Stimulated activated naive CD8-positive, alpha-beta T cell treated with anti-CD3 and anti-CD28 coated beads, Interleukin-15, Interleukin-2, amounts not matched to agents 100 U/mL and 50 U/mL, for 24 hours (primary cell): ENCODE measurements around the gene SELENOT.
A peak's percentile ranks its signal among the peaks of the same experiment; 100 is the strongest.
"Not testable (repeated sequence)": the region's sequence is repeated elsewhere in the genome, so short reads cannot be mapped to it uniquely, and the experiment has no call there.

Experiments used
- ATAC-seq: fragments of 150-1000 bp; cut with Tn5 transposase; one replicate; pipeline ENCODE4 v1.10.0; 2021
- DNase-seq: peaks from one replicate; pipeline ENCODE4 v3.0.0; 2021

The SELENOT gene, protein sequence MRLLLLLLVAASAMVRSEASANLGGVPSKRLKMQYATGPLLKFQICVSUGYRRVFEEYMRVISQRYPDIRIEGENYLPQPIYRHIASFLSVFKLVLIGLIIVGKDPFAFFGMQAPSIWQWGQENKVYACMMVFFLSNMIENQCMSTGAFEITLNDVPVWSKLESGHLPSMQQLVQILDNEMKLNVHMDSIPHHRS

DNA sequence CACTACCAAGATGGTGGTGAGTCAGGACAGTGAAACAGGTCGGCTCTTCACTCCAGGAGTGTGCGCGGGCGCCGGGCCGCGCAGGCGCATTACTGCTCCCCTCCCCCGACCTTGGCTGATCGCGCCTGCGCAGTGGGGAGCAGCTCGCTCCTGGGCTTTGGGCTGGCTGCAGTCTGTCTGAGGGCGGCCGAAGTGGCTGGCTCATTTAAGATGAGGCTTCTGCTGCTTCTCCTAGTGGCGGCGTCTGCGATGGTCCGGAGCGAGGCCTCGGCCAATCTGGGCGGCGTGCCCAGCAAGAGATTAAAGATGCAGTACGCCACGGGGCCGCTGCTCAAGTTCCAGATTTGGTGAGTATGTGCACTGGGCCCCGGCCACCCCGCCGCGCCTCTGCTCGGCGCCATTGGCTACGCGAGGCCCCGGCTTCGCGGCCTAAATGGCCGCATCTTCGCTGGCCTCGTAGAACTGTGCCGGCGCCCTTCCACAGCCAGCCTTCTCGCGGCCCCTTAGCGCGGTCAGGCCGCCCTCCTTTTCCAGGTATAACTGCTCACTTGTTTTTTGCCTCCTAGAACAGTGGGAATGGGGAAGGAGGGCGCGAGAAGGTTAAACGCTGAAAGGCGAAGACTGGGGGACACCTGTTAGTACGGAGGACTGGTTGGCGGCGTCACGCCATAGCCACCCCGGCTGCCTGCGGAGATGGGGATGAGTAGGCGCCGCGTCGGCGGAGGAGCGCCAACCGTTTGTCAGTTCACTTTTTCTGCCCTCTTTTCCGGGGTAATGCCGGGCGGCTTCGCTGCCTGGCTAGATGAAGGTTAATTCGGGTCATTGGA, at the start of gene SELENOT:
Gene SELENOT (plus strand): TSS at position 169 of the 827 bp plus-strand sequence. CDS start 42 bp downstream, at position 211.
- peak; percentile 95 for DNase-seq
- peak; percentile 89 for ATAC-seq

GRCh38 chr3:150555859-150556436, 47.2 kb upstream of the SELENOT start:
- peak; percentile 36 for ATAC-seq
- no peak for DNase-seq

GRCh38 chr3:150556792-150557191, 46.3 kb upstream of the SELENOT start:
- ATAC-seq = no peak

GRCh38 chr3:150557725-150558124, 45.4 kb upstream of the SELENOT start:
- DNase-seq (no peak), ATAC-seq (no peak)

More at GRCh38 chr3:150556792-150557191, 46.3 kb upstream of the SELENOT start:
- DNase-seq = no peak

DNA sequence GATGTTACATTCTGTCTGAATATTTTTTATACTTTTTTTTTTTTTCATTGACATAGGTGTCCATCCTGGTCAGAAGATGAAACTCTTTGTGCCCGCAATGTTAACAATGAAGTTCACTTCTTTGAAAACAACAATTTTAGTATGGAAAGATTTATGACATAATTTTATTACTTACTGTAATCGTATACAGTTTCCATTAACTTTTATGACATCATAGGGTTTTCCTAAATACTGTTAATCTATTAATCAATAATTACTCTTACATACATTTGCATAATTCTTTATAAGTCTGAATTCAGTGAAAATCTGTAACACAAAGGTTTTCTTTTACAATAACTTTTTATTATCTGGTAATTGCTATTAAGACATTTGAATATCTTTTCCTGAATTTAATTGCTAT, 38.9 kb upstream of the SELENOT start:
- ATAC-seq (no peak), DNase-seq (no peak)

- ATAC-seq (no peak), DNase-seq (no peak)
These were observed 35.8 kb upstream of the SELENOT start for GRCh38 chr3:150567328-150567727.

GRCh38 chr3:150577855-150578254, 25.3 kb upstream of the SELENOT start:
- DNase-seq (no peak), ATAC-seq (no peak)

- ATAC-seq (no peak), DNase-seq (no peak)
These were observed 21.9 kb upstream of the SELENOT start for GRCh38 chr3:150581174-150581573.

DNA sequence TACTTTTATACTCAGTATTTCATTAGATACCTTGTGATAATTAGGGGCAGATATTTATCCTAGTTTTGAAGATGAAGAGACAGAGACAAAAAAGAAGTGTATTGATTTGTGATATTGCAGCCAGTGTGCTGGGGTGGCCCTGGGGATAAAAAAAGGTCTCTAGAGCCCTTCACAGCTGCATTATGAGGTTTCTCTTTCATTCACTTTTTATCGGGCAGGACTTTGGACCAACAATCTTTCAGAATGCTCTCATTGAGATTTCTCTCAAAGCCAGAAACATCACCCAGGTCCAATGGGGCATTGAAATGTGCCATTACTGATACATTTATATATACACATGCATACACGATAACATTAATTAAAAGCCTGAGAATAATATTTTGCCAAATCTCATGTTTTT, 20.5 kb upstream of the SELENOT start:
- no peak for ATAC-seq
- no peak for DNase-seq

GRCh38 chr3:150583028-150583427, 20.1 kb upstream of the SELENOT start:
- ATAC-seq (no peak), DNase-seq (no peak)

DNA sequence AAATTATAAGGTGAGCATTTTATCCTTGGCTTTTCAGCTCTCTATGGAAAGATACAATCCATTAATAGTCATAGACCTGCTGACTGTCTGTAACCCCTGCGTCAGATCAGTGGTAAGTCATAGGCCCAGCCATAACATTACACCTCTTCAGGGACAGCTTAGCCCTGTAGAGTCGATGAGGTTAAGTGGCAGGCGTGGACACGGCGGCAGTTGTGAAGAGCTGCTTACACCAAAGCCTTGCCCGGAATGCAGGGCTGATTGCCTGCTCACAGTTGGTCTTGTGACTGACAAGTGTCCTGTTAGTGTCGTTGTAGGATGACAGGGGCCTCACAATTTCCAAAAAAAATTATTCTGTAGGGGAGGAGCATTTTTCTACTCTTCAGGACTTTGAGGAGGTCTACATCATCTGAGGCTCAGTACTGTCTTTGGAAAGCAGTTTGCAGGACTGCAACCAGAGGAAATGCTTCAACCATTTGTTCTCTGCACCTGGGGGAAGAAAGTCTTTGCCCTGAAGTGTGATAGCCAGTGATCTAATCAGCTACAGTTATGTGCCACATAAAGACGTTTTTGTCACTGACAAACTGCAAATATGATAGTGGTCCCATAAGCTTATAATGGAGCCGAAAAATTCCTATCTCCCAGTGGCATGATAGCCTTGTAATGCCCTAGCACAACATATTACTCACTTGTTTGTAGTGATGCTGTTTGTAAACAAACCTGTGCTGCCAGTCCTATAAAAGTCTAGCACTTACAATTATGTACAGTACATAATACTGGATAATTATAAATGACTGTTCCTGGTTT, 14.9 kb upstream of the SELENOT start:
- DNase-seq = no peak
- no peak for ATAC-seq

DNA sequence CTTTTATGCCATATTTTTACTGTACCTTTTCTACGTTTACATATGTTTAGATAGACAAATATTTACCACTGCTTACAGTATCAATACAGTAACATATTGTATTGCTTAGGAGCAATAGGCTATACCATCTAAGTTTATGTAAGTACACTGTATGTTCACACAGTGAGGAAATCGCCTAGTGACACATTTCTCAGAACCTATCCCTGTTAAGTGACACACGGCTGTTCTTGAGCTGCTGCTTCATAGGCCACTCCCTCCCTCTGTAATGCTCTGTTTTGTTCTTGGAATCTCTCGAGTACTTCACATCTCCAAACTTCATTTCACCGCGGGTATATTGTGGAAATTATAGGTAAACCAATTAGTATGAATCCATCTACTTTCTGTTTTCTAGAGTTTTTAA, 13.4 kb upstream of the SELENOT start:
- DNase-seq (no peak), ATAC-seq (no peak)

GRCh38 chr3:150594150-150594549, 9.0 kb upstream of the SELENOT start:
- DNase-seq (no peak), ATAC-seq (no peak)

DNA sequence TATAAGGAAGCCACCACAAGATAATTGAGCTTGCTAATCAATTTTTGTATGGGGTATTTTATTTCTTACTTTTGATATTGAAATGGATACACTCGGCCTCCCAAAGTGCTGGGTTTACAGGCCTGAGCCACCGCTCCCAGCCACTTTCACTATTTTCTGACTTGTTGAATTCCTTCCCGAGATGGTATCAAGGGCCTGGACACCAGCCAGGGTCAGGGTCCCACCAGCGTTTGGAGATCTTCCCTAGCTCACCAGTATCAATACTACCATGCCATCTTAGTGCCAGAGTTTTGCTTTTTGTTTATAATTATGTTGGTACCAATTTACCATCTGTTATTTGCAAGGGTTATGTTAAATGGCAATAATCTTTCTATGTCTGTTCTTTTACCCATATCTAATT, 5.5 kb upstream of the SELENOT start:
- DNase-seq (no peak), ATAC-seq (no peak)

- ATAC-seq (no peak), DNase-seq (no peak)
These were observed 3.4 kb upstream of the SELENOT start for GRCh38 chr3:150599611-150600297.

DNA sequence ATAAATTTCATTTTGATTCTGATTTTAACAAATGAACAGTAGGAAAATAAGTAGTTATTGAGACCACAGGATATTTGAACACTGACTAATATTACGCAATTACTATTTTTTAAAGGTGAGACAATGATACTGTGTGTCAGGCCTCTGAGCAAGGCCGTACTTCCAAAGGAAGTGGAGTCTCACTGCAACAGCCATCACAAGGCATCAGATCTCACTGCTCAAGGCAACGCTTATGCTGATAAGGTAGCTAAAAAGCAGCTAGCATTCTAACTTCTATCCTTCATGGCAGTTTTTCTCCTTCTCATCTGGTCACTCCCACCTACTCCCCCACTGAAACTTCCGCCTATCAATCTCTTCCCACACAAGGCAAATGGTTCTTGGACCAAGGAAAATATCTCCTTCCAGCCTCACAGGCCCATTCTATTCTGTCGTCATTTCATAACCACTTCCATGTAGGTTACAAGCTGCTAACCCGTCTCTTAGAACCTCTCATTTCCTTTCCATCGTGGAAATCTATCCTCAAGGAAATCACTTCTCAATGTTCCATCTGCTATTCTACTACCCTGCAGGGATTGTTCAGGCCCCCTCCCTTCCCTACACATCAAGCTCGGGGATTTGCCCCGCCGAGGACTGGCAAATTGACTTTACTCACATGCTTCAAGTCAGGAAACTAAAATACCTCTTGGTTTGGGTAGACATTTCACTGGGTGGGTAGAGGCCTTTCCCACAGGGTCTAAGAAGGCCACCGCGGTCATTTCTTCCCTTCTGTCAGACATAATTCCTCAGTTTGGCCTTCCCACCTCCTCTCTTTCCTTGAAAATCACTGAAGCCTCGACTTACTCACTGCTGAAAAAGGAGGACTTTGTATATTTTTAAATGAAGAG, 2.2 kb upstream of the SELENOT start:
- not testable (repeated sequence) for DNase-seq, ATAC-seq

GRCh38 chr3:150602426-150603152, 532 bp upstream of the SELENOT start:
- DNase-seq (no peak), ATAC-seq (peak; percentile 0)

GRCh38 chr3:150603980-150604319, 829 bp downstream of the SELENOT start:
- DNase-seq (no peak), ATAC-seq (peak; percentile 1)

DNA sequence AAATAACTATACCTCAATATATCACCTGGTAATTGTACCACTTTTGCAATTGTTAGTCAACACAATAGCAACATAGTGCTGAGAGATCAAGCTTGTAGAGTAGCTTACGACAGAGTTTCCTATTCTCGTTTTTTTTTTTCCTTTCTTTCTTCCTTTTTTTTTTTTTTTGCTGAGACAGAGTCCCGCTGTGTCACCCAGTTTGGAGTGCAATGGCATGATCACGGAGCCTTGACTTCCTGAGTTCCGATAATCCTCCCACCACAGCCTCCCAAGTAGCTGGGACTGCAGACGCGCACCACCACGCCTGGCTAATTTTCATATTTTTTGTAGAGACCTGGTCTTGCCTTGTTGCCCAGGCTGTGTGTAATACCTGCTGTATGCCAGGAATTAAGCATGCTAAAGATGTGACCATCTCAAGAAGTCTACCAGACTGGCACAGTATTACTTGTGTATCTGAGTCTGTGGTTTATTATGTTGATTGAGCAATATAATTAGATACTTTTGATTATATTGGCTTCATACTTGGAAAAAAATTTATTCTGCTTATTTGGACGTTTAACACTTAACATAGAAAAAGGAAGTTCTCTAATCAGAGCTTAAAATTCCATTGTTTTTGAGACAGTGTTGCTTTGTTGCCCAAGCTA, 3.0 kb downstream of the SELENOT start:
- no peak for DNase-seq

More for the DNA sequence above, 3.0 kb downstream of the SELENOT start:
- no peak for ATAC-seq
